ENCODE results near the gene UBL4B. TPM values are rescaled to one million over a fixed set of nuclear protein-coding genes. Genes with fewer than 3 reads are reported as not detected.

UBL4B gene
- total RNA-seq = not detected

GRCh38 chr1:110112143-110112542 is at the start of gene UBL4B:
Gene UBL4B, plus strand, starts transcription at chr1:110112443. Its CDS starts 92 bp downstream, at chr1:110112535.
- Histone ChIP-seq H3K9me3 (no peaks in the 10 kb centered on the region), H3K27me3 (no peaks in the 10 kb centered on the region), H3K4me3 (no peak within 1 kb of the TSS), H3K4me1 (no peaks in the 10 kb centered on the region), H3K36me3 (no peaks in the 10 kb centered on the region), H3K27ac (no peak within 1 kb of the TSS)
- TF ChIP-seq CTCF (IDR thresholded peaks at IDR 0.05) = no peak
- DNase-seq (ENCODE audit: low spot score) = no peak

- TF ChIP-seq CTCF (IDR thresholded peaks at IDR 0.05) = no peak
- Histone ChIP-seq H3K9me3 (no peaks in the 10 kb centered on the region), H3K27ac (no peak overlapping the region), H3K27me3 (peaks cover 3 to 7% of the 10 kb centered on the region in 2 donors), H3K4me1 (peaks cover 0 to 9% of the 10 kb centered on the region in 2 donors), H3K4me3 (no peak overlapping the region), H3K36me3 (peaks cover 11% of the 10 kb centered on the region)
- DNase-seq (ENCODE audit: low spot score) = no peak
Measured at GRCh38 chr1:110062612-110063011, 49.6 kb upstream of the UBL4B start.

GRCh38 chr1:110063781-110064180 is 48.5 kb upstream of the UBL4B start:
- Histone ChIP-seq H3K27me3 (peaks cover 14 to 19% of the 10 kb centered on the region in 2 donors), H3K36me3 (no peaks in the 10 kb centered on the region), H3K9me3 (no peaks in the 10 kb centered on the region), H3K27ac (no peak overlapping the region), H3K4me1 (peaks cover 0 to 13% of the 10 kb centered on the region in 2 donors), H3K4me3 (no peak overlapping the region)
- no peak for DNase-seq (ENCODE audit: low spot score)
- no peak for TF ChIP-seq CTCF (IDR thresholded peaks at IDR 0.05)

- H3K27me3 ChIP-seq = peaks cover 24 to 28% of the 10 kb centered on the region in 2 donors
- H3K4me3 ChIP-seq = no peak overlapping the region
- H3K27ac ChIP-seq = no peak overlapping the region
- H3K4me1 ChIP-seq = peaks cover 0 to 23% of the 10 kb centered on the region in 2 donors
- H3K9me3 ChIP-seq = no peaks in the 10 kb centered on the region
- TF ChIP-seq CTCF (IDR thresholded peaks at IDR 0.05) = no peak
- H3K36me3 ChIP-seq = no peaks in the 10 kb centered on the region
- no peak for DNase-seq (ENCODE audit: low spot score)
Measured at GRCh38 chr1:110064576-110065337, 47.5 kb upstream of the UBL4B start.

GRCh38 chr1:110065841-110066240 is 46.4 kb upstream of the UBL4B start:
- Histone ChIP-seq H3K27me3 (peaks cover 30 to 35% of the 10 kb centered on the region in 2 donors), H3K4me1 (peaks cover 0 to 31% of the 10 kb centered on the region in 2 donors), H3K27ac (no peak overlapping the region), H3K4me3 (no peak overlapping the region), H3K36me3 (no peaks in the 10 kb centered on the region), H3K9me3 (no peaks in the 10 kb centered on the region)
- no peak for TF ChIP-seq CTCF (IDR thresholded peaks at IDR 0.05)
- DNase-seq (ENCODE audit: low spot score) = no peak
